ENCODE data around the gene FCER1G.

Gene FCER1G

GRCh38 chr1:161206411-161207140 lies 8.5 kb upstream of the FCER1G start:
- H3K4me3 ChIP-seq (ENCODE audit: low read depth, low read length): no peak overlapping the region
- DNase-seq (ENCODE audit: low read depth): no peak
- no peak for TF ChIP-seq CTCF (IDR thresholded peaks at IDR 0.05; ENCODE audit: low read depth, low read length, missing control alignments)

DNA sequence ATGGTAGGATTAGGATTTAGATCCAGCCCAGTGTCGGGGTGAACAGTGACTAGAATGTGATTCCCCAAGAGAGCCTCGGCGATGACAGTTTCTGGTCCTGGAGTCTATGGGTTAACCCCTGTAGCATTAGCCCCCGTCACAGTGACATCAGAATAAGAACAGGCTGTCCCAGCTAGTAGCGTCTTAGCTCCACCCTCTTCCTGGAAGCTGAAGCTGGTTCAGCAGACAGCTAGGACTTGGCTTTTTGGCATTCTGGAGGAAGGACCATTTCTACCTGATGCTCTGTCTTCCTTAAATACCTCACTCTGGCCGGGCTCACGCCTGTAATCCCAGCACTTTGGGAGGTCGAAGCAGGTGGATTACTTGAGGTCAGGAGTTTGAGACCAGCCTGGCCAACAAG lies 7.9 kb upstream of the FCER1G start:
- TF ChIP-seq CTCF (IDR thresholded peaks at IDR 0.05; ENCODE audit: low read depth, low read length, missing control alignments): no peak
- no peak for DNase-seq (ENCODE audit: low read depth)
- no peak overlapping the region for H3K4me3 ChIP-seq (ENCODE audit: low read depth, low read length)

DNA sequence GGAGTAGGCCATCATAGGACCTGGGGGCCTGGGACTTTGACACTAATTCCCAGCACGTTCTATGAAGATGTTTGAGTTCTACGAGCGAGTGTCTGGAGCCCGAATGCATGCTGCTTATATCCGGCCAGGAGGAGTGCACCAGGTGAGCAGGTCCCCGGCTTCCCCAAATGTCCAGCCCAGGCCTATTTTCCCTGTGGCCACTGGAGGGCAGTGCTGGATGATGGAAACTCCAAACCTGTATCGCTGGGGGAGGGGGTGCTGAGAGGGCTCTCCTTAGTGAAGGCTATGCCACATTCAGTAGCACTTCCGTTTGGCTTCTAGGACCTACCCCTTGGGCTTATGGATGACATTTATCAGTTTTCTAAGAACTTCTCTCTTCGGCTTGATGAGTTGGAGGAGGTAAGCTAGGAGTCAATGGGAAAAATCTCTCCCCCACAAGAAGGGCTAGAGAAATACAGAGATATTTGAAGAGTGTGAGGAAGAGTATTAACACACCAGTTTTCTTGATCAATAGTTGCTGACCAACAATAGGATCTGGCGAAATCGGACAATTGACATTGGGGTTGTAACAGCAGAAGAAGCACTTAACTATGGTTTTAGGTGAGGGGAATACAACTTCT lies 5.2 kb upstream of the FCER1G start:
- no peak overlapping the region for H3K4me3 ChIP-seq (ENCODE audit: low read depth, low read length)
- DNase-seq (ENCODE audit: low read depth): peak; percentile 41
- TF ChIP-seq CTCF (IDR thresholded peaks at IDR 0.05; ENCODE audit: low read depth, low read length, missing control alignments): peak; percentile 91

DNA sequence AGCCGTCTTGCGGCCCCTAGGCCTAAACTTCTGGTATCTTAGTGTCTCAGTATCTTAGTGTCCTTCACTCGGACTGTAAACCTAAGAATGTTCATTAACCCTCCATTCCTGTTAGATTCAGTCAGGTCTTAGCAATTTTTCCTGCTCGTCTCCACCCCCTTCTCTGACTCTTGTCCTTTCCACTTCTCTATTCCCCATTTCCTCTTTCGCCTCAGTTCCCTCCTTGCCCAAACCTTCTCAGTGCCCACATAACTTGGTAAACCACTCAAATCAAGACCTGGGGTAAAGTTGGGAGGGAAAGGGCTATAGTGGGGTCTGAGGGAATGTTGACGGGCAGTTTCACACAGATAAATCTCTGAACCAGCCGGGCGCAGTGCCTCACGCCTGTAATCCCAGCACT lies 726 bp upstream of the FCER1G start:
- no peak overlapping the region for H3K4me3 ChIP-seq (ENCODE audit: low read depth, low read length)
- no peak for TF ChIP-seq CTCF (IDR thresholded peaks at IDR 0.05; ENCODE audit: low read depth, low read length, missing control alignments)
- no peak for DNase-seq (ENCODE audit: low read depth)

- no peak for TF ChIP-seq CTCF (IDR thresholded peaks at IDR 0.05; ENCODE audit: low read depth, low read length, missing control alignments)
- DNase-seq (ENCODE audit: low read depth): peak; percentile 66
- H3K4me3 ChIP-seq (ENCODE audit: low read depth, low read length): no peak overlapping the region
These were observed 2.0 kb downstream of the FCER1G start for GRCh38 chr1:161216945-161217712.

DNA sequence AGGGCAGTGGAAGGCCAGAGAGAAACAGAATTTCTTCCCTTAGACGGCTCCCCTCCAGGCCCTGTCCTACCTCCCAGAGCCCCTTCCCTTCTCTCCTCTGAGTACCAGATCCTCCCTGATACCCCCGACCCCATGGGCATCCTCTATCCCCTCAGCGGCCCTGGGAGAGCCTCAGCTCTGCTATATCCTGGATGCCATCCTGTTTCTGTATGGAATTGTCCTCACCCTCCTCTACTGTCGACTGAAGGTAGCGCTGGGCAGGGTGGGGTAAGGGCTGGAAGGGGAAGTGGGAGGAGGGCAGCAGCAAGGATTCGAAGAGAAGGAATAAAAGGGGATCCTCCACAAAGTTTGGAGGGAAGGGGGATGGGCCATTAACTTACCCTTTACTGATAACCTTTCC lies 2.7 kb downstream of the FCER1G start:
- TF ChIP-seq CTCF (IDR thresholded peaks at IDR 0.05; ENCODE audit: low read depth, low read length, missing control alignments): no peak
- H3K4me3 ChIP-seq (ENCODE audit: low read depth, low read length): no peak overlapping the region

More for the DNA sequence above, 2.7 kb downstream of the FCER1G start:
- no peak for DNase-seq (ENCODE audit: low read depth)

Measured in GM12864 (cell line).